DMS 273 (cell line): Measurements from ENCODE around the gene GPC6.

Experiments
- DNase-seq: peaks from one replicate; lab custom pipeline; 2025; ENCODE audit not compliant: unreplicated experiment; lab: John Stamatoyannopoulos, UW

GPC6 gene

GRCh38 chr13:94014461-94014860 is 787.9 kb downstream of the GPC6 start:
- no peak for DNase-seq

- DNase-seq: no peak
Observed at GRCh38 chr13:94020426-94020825, 793.8 kb downstream of the GPC6 start.

- DNase-seq: no peak
Observed at GRCh38 chr13:94020833-94021232, 794.2 kb downstream of the GPC6 start.

DNA sequence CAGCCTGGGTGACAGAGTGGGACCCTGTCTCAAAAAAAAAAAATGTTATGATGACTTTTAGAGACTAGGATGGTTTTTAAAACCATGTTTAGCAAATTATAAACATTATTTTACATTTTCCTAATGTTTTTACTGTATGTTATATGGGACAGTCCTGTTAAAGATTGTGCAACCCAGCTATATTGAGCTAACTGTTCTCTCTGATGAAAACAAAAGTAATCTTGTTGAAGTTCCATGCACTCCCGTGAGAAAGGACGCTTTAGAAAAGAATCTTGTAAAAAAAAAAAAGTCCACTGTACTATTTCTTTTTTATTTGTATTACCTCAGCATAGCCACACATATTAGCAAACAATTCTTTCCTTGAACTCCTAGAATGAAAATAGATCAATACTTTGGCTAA is 801.6 kb downstream of the GPC6 start:
- no peak for DNase-seq

DNA sequence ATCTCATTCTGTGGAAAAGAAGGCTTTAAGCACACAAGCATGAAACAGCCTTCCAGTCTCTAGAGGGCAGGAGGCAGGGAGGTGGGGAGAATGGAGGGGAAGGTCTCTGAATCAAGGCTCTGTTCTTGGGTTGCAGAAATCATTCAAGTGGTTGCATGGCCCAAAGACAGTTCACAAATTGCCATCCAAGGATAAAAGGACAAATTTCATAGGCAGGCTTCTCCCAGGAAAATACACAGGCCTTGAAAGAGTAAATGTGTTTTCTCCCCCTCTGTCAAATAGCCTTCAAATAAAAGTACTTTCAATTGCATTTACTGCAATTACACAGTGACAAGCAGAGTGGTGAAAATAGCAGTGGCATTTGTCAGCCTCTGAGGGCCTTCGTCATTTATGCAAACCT is 802.0 kb downstream of the GPC6 start:
- DNase-seq: no peak

- no peak for DNase-seq
Observed at GRCh38 chr13:94030415-94031119, 804.0 kb downstream of the GPC6 start.

DNA sequence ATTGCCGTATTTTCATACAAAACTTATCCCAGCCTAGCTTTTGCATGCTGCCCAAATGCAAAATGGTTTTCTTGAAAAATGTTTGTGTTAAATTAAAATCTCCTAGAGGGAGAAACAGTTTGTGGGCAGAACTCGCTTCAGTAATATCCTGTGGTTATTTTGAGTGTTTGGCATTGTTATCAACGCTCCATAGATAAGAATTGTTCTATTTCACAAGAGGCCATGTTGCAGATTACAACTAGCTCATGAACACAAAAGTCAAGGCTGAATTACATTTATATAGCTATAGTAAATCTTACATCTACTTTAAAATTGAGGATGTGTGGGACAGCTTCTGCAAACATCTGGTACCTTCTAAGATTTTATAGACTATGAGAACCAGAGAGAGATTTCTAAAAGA is 805.0 kb downstream of the GPC6 start:
- no peak for DNase-seq

GRCh38 chr13:94033098-94033497 is 806.5 kb downstream of the GPC6 start:
- DNase-seq: no peak

GRCh38 chr13:94033830-94034642 is 807.4 kb downstream of the GPC6 start:
- DNase-seq: no peak

- no peak for DNase-seq
Observed at GRCh38 chr13:94050039-94050438, 823.4 kb downstream of the GPC6 start.

- DNase-seq: no peak
Observed at GRCh38 chr13:94050686-94051085, 824.1 kb downstream of the GPC6 start.

DNA sequence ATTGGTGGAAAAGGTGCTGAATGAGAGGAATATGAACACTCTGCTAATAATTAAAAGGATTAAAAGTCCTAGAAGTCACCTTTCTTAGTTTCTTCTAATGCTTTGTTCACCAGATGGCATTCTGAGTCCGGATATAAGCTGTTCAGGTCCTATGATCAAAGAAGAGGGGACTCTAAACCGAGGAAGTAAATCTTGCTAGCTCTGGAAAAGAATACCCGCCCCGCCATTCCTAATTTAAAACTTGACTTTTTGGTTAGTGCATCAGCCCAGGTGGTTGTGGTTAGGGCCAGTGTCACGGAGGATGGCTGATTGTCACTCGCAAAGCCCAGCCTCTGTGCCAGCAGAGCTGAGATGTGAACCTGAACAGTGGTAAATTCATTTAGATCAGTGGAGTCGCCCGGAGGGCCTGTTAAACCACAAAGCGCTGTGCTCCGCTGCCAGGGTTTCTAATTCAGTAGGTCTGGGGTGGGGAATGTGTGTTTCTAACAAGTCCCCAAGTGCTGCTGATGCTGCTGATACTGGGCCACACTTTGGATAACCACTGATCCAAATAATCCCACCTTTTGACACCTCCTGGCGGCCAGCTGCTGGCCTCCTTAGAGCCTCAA is 827.5 kb downstream of the GPC6 start:
- no peak for DNase-seq

DNA sequence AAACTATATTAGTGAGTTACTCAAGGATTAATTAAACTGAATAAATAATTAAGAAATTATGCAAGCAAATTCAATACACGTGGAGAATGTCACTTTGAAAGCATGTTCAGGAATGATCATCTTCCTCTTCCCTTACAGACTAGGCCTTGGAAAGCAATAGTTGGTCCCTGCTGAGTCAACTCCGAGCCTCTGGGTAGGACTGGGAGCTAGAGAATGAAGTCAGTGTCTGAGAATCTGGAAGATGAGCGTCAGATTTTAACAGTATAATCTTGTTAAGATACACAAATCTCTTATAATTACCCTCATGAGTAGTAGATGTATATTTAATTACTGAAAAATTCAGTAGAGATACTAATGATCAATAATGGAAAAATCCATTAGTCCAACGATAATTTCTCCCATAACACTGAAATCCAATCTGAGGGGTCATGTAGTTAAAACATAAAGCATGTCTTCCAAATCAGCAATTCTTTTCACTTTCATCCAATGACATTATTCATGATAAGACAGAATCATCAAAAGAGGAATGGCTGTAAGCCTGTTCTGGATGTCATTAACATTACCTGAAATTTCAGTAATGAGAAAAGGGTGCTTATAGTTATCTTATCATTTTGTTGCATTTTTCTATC is 829.9 kb downstream of the GPC6 start:
- DNase-seq: no peak

- no peak for DNase-seq
Observed at GRCh38 chr13:94057618-94058186, 831.1 kb downstream of the GPC6 start.

- no peak for DNase-seq
Observed at GRCh38 chr13:94058821-94059360, 832.3 kb downstream of the GPC6 start.

DNA sequence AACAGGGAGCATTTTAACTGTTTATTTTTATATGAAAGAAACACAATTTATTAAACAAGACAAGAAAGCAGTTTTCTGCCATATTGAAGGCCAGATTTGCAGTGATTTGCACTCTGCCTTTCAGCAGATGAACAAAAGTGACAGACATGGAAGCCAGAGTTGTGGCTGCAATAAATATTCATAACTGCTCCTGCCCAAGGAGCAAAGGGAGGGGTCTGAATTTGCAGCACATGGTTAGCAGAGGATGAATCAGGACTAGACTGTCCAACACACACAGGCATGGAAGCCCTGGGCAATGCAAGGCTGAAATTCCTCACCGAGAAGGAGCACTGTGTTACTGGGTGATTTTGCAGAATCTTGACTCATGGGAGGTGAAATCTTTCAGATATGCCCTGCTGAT is 834.7 kb downstream of the GPC6 start:
- DNase-seq: no peak

GRCh38 chr13:94063096-94063495 is 836.5 kb downstream of the GPC6 start:
- DNase-seq: no peak

DNA sequence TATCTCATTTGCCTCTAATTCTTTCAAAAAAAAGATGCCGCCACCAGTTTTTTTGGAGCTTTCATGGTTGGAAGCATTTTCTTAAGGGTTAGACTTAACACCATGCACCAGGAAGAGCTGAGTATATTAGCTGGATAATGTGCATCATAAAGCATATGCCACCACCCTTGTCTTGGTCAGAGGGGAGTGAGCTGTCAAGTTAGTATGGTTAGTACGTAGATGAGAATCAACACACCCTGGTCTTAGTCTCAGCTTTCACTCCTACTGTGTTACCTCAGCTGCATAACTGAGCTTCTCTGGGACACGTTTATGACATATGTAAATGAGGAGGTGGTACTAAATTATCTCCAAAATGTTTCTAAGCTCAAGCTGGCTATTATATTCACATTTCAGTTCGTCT is 837.2 kb downstream of the GPC6 start:
- no peak for DNase-seq

DNA sequence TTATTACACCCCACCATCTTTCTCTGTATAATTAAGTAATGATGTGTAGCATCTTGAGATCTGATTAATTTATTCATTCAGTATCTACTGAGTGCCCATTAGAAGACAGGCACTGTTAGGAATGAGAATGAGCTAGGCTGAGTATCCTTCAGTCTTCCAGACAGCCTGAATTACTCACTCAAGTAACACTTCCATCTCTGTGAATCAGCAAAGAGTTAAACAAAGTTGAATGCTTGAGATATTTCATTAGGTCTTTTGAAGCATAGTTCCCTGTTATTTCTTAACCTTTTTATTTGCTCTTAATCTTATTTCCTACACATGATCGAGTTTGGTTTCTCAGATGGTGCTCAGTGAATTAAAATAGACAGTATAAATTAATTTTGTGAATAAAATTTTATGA is 839.1 kb downstream of the GPC6 start:
- no peak for DNase-seq

GRCh38 chr13:94073007-94073744 is 846.6 kb downstream of the GPC6 start:
- DNase-seq: peak; percentile 1
